Esophagus squamous epithelium (tissue), 5 donors: ENCODE results near the gene CAMTA1. TPM values are rescaled to one million over a fixed set of nuclear protein-coding genes. Genes with fewer than 3 reads are reported as not detected.

ENCODE experiments used
- DNase-seq: peaks from one replicate; lab custom pipeline; 2025; lab: John Stamatoyannopoulos, UW
- H3K27ac ChIP-seq, 4 donors: fragments of 200-600 bp; sonication (generic); one replicate each; pipeline ENCODE4 v1.5.1; 2016 to 2019; ENCODE audit warnings: mild to moderate bottlenecking in 1 of 4
- H3K27me3 ChIP-seq, 4 donors: fragments of 200-600 bp; sonication (generic); 1 replicate in 3 of 4; 2 replicates in 1 of 4; pipeline versions ENCODE4 v1.5.1 to v1.6.0; 2017 to 2021; ENCODE audit warnings: antibody characterized with exemption in 1 of 4
- H3K36me3 ChIP-seq, 3 donors: fragments of 200-600 bp; sonication (generic); one replicate each; pipeline ENCODE4 v1.5.1; 2016 to 2019
- H3K4me1 ChIP-seq, 3 donors: fragments of 200-600 bp; sonication (generic); one replicate each; pipeline ENCODE4 v1.5.1; 2017 to 2019
- H3K4me3 ChIP-seq, 4 donors: fragments of 200-600 bp; sonication (generic); 1 replicate in 3 of 4; 2 replicates in 1 of 4; pipeline ENCODE4 v1.5.1; 2016 to 2019; ENCODE audit warnings: mild to moderate bottlenecking in 2 of 4, moderate library complexity in 1 of 4
- H3K9me3 ChIP-seq, 3 donors: fragments of 200-600 bp; sonication (generic); one replicate each; pipeline ENCODE4 v1.5.1; 2016 to 2019
- CTCF ChIP-seq, 6 experiments: fragments of 450-650 bp in 4 of 6; fragments of 200-600 bp in 2 of 6; sonication (generic) in 2 of 6; IDR thresholded peaks; one replicate each; pipeline ENCODE4 v1.5.1; 2016 to 2019; ENCODE audit warnings: antibody characterized with exemption in 6 of 6, mild to moderate bottlenecking in 4 of 6, moderate library complexity in 4 of 6
- POLR2A ChIP-seq, 4 donors: fragments of 450-650 bp; IDR thresholded peaks; one replicate each; pipeline ENCODE4 v1.6.1; 2017; ENCODE audit warnings: antibody characterized with exemption in 4 of 4, mild to moderate bottlenecking in 4 of 4, moderate library complexity in 3 of 4
- WGBS, 2 donors: methylation state at CpG; one replicate each; pipeline ENCODE4 v1.1.5; 2018; 5-methylcytosine and 5-hydroxymethylcytosine counted together
- intact Hi-C: fragments of 100-400 bp; cut with DNase I; formaldehyde crosslinking; loops from one replicate; pipeline ENCODE4 v1.15.0; 2022
- total RNA-seq, 4 donors: library from RNA; depleted of rRNA; stranded (reverse); fragments of >200 nt; gene quantifications; one replicate each; pipeline ENCODE4 v1.1.0, GENCODE V29; 2016
- donor health status: DM: yes; HTN: yes; CAD: no.

The CAMTA1 gene
- total RNA-seq, 4 donors from 2014 or later, result 31.3 to 77.4 (median 45.9) TPM

DNA sequence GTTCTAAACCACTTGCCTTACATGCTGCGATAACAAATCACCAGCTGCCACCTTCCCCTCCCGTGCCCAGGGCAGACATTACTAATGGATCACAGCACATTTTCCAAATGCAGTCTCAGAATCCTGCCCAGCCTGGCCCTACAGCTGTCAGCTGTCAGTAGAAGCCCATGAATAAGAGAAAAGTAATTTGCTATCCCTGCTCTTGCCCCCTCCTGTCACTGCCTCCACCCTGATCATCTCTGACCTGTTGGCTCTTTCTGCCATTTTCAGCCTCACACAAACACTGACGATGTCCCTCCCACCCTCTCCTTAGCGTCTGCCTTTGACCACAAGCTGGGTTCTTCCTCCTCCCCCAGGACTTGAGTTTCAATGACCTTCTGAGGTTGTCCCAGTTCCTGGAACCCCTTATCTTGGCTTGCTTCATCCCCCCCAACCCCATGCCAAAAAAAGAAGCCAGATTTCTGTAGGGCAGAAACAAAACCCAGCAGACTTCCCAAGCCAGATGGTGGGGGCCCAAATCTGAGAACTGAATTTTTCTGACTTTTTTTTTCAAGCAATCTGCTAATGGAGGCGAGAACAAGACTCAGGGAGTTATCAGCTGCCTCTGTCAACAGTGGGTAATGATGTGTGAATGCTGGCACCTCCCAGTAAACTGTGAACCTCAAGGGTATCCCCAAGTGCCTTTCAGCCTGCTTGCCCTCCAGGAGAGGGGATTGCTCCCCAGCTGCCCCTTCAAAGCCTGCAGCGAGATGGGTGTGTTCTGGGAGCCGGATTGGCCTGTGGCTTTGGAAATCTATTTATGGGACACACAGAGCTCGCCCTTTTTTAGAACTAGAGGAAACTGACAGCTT is 769.4 kb downstream of the CAMTA1 start:
- no peak for TF ChIP-seq CTCF (IDR thresholded peaks at IDR 0.05)
- no peak for TF ChIP-seq POLR2A (IDR thresholded peaks at IDR 0.05)
- Histone ChIP-seq H3K9me3 (no peaks in the 10 kb centered on the region), H3K27me3 (peaks cover 0 to 35% (median 0%) of the 10 kb centered on the region in 4 donors), H3K4me1 (peaks cover 12 to 27% (median 20%) of the 10 kb centered on the region in 3 donors), H3K4me3 (no peak overlapping the region), H3K36me3 (no peaks in the 10 kb centered on the region), H3K27ac (no peak overlapping the region)
- DNase-seq, result no peak
- intact Hi-C loops, result no loop called here
- WGBS, 2 donors, result 54 to 71% methylated on average over 5 to 8 of the region's 8 CpGs

DNA sequence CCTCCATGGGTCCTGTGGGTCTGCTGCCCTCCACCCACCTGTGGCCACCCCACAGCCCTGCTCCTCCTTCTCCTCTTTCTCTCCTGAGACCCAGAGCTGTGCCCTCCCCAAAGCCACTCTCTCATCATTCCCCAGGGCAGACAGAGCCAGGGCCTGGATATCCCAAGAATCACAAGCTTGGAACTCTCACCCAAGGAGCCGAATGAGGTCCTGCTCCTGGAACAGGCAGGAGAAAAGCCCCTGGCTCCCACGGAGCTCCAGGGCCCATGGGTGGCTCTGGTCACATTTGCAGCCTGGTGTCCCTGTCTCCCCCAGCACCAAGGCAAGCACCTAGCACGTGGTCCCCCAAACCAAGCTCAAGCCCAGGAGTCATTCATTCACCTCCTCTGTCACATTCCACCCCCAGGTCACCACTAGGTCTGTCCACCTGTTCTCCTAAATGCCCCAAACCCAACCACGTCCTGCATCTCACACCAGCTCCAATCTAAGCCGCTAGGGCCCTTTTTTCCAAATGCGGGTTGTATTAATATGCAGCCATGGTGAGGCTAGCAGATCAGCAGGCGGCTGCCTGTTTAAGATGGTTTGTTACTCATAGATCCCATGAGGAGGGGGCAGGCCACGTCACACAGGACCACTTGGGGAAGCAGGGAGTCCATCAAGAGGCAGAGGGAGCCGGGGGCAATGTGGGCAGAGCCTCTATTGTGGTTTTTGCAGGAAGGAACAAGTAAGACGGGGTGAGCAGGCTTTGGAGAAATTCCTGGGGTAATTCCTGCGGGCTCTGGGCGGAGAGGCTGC is 770.3 kb downstream of the CAMTA1 start:
- 44 to 57% methylated on average over 10 to 11 of the region's 12 CpGs for WGBS, 2 donors

DNA sequence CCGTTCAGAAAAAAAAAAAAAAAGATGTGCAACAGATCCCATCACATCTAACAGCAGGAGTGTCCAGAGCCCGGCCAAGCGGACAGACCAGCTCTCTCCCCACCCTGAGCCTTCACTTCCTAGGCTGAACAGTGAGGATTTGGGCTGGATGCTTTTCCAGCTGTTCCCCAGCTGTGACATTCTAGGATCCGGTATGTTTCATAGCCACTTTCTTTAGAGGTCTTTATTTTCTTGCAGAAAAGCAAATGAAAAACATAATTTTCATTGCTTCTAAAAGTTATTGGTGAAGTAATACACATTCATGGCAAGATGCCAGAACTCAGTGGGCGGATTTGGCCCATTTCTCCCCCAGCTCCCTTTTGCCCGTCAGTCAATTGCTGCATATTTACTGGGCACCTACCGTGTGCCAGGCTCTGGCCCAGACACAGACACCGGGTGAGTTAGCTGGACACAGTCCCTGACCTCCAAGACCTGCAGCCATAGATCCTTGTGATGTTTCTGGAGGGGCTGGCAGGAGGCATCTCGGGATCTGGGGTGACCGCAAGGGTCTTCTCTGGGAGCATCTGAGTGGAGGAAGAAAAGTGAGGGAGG is 772.1 kb downstream of the CAMTA1 start:
- TF ChIP-seq CTCF (IDR thresholded peaks at IDR 0.05) (no peak), POLR2A (IDR thresholded peaks at IDR 0.05) (no peak)
- no peaks in the 10 kb centered on the region for H3K4me1 ChIP-seq
- intact Hi-C loops, result no loop called here
- 57 to 58% methylated on average over 7 to 8 of the region's 10 CpGs for WGBS, 2 donors
- H3K4me3 ChIP-seq, result no peak overlapping the region
- peaks cover 0 to 31% (median 0%) of the 10 kb centered on the region in 4 donors for H3K27me3 ChIP-seq
- no peak for DNase-seq
- H3K9me3 ChIP-seq, result no peaks in the 10 kb centered on the region
- H3K36me3 ChIP-seq, result no peaks in the 10 kb centered on the region
- no peak overlapping the region for H3K27ac ChIP-seq

More for the DNA sequence above, 770.3 kb downstream of the CAMTA1 start:
- Histone ChIP-seq H3K9me3 (no peaks in the 10 kb centered on the region), H3K4me3 (no peak overlapping the region), H3K27ac (no peak overlapping the region), H3K36me3 (no peaks in the 10 kb centered on the region), H3K4me1 (peaks cover 4 to 17% (median 10%) of the 10 kb centered on the region in 3 donors), H3K27me3 (peaks cover 0 to 36% (median 0%) of the 10 kb centered on the region in 4 donors)
- intact Hi-C loops, result no loop called here
- DNase-seq, result no peak
- TF ChIP-seq CTCF (IDR thresholded peaks at IDR 0.05) (no peak), POLR2A (IDR thresholded peaks at IDR 0.05) (no peak)

DNA sequence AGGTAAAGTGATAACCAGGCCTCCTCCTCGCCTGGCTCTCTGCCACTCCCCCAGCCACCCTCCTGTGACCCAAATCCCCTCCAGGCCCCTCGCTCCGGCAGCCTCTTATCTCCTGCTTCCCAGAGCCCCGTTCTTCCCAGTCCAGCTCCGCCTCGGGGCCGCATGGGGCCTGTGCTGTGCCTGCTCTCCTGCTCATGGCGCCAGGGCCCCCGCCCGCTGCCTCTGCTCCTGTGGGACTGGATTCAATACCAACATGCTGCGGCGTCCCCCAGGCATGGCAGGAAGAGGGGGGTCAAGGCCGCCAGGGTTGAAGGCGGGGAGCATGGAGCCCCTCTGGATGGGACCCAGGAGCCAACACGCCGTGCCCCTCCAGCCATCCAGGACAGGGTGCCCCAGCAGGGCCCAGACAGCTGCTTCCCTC is 772.8 kb downstream of the CAMTA1 start:
- Histone ChIP-seq H3K27ac (no peak overlapping the region), H3K4me3 (no peak overlapping the region), H3K36me3 (no peaks in the 10 kb centered on the region), H3K27me3 (peaks cover 0 to 28% (median 0%) of the 10 kb centered on the region in 4 donors), H3K4me1 (no peaks in the 10 kb centered on the region), H3K9me3 (no peaks in the 10 kb centered on the region)
- DNase-seq, result no peak
- WGBS, 2 donors, result 67 to 84% methylated on average over 7 to 9 of the region's 16 CpGs
- TF ChIP-seq CTCF (IDR thresholded peaks at IDR 0.05) (no peak), POLR2A (IDR thresholded peaks at IDR 0.05) (no peak)
- intact Hi-C loops, result no loop called here
